ENCODE measurements around the gene UNC93B1.
A peak's percentile ranks its signal among the peaks of the same experiment; 100 is the strongest.
"Not testable (repeated sequence)": the region's sequence is repeated elsewhere in the genome, so short reads cannot be mapped to it uniquely, and the experiment has no call there.

UNC93B1 gene

DNA sequence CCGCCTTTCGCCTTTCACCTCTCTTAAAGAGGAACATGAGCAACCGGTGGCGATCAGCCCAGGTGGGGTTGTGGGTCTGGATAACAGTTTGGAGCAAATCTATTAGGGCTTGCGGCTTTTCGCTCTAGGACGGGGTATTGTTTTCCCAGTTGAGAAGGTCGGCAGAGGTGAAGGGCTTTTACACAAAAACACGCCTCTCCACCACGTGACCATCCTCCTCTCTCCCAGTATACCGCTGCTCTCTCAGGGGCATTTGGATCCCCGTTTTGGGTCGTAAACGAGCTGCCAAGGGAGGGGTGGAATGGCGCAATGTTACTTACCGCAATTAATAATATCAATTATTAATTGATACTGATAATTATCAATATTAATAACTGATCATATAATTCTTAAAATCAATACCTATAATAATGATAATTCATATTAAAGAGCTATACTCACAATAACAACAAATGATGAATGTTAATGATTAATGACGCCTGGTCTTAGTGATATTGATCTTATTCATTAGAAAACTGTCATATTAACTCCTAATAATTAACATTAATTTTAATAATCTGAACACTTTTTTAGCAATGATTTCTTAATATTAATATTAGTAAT, 21.5 kb downstream of the UNC93B1 start:
- DNase-seq, result not testable (repeated sequence)

DNA sequence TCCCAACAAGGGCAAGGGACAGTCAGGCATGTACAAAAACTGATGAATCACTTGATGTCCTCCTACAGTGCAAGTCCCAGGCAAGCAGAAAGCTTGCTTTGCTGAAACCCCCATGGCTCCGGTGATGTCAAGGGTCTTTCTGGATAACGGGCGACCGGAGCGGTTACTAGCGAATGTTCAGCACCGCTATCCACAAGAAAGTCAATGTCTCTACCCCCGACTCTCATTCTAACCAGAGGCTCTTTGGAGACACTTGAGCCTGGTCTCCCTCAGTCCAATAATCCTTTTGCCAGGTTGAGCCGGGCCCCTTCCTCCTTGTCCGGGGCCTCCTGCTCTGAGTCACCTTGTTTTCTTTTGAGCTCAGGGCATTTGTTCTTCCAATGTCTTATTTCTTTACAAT, 22.7 kb downstream of the UNC93B1 start:
- not testable (repeated sequence) for DNase-seq

DNA sequence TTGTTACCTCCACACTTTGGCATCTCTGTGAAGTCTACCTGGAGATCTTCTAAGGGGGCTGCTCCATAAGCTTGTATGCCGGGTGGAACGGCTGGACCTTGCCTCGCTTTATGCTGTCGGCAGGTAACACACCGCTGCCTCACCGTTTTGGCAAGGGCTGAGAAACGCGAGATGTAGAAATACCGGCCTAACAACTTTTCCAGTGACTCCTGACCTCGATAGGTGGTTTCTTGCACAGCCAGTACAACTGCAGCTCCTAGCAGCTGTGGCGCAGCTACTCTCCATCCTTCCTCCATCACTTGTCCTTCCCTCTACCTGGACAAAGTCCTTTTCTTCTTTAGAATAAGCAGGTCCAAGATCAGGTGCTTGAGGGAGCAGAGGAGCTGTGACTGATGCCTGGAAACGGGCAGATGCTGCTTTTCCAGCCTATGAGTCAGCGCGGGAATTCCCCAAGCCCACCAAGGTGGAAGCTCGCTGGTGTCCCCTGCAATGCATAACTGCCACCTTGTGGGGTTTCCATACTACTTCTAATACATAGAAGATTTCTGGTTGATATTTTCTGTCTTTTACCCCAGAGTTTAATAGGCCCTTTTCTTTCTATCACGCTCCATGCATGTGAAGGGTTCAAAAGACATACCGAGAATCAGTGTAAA, 25.0 kb downstream of the UNC93B1 start:
- DNase-seq, result not testable (repeated sequence)

DNA sequence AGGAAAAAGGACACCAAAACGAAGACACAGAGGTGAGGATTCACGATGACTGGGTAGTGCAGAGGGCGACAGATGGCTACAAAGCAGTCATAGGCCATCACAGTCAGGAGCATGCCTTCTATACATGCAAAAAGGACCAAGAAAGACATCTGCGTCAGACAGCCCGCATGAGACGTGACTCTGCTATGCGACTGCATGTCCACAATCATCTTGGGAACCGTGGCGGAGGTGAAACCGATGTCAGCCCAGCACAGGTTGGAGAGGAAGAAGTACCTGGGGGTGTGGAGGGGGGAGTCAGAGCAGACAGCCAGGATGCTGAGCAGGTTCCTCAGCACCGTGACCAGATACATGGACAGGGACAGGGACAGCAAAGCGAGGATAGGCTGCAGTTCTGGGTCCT, 29.2 kb downstream of the UNC93B1 start:
- DNase-seq, result not testable (repeated sequence)

DNA sequence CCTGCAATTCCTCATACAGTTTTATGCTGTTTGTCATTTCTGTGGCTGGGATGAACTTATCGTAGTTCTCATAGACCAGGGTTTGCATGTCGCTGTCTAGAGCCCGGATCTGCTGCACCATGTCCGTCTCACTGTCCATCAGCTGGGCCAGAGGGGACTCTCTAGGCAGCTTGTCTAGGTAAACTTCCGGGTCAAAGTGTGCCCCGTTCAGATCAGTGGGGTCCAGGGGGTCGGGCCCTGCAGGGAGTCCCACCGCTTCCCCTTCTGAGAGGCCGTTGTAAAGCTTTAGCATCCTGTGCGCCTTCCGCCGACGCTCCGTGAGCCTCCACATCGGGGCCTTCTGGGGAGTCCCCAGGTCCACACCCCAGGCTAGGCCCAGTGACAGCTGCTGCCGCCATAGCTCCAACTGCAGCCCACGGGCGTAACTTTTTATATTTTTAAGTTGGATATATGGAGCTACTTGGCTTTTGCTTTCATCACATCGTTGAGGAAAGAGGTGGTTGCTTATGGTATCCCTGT, 38.0 kb downstream of the UNC93B1 start:
- not testable (repeated sequence) for DNase-seq

DNA sequence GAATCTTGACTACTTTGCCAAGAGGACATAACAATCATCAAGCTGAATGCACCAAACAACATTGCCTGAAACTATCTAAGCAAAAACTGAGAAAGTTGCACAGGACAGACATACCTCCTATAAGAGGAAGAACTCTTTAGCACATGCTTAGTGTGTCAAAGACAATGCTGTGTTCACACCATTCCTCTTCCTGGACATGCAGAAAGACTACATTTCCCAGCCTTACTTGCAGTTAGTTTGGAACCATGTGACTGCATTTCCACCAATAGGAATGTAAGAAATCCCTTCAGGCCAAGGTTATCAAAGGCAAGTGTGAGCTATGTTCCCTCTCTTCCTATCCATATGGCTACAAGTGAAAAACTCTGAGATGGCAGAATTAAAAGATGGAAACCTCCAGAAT, 39.2 kb downstream of the UNC93B1 start:
- not testable (repeated sequence) for DNase-seq

DNA sequence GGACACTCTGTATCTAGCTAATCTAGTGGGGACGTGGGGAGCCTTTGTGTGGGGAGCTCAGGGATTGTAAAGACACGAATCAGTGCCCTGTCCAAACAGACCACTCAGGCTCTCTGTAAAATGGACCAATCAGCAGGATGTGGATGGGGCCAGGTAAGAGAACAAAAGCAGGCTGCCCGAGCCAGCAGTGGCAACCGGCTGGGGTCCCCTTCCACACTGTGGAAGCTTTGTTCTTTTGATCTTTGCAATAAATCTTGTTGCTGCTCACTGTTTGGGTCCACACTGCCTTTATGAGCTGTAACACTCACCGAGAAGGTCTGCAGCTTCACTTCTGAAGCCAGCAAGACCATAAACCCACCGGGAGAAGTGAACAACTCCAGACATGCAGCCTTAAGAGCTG, 40.0 kb downstream of the UNC93B1 start:
- DNase-seq, result not testable (repeated sequence)

DNA sequence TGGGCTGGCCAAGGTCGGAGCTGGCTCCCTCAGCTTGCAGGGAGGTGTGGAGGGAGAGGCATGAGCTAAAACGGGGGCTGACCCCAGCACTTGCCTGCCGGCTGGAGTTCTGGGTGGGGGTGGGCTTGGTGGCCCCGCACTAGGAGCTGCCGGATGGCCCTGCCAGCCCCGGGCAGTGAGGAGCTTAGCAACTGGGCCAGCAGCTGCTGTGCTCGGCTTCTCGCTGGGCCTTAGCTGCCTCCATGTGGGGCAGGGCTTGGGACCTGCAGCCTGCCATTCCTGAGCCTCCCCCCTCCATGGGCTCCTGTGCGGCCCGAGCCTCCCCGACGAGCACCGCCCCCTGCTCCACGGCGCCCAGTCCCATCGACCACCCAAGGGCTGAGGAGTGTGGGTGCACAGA, 40.7 kb downstream of the UNC93B1 start:
- not testable (repeated sequence) for DNase-seq

DNA sequence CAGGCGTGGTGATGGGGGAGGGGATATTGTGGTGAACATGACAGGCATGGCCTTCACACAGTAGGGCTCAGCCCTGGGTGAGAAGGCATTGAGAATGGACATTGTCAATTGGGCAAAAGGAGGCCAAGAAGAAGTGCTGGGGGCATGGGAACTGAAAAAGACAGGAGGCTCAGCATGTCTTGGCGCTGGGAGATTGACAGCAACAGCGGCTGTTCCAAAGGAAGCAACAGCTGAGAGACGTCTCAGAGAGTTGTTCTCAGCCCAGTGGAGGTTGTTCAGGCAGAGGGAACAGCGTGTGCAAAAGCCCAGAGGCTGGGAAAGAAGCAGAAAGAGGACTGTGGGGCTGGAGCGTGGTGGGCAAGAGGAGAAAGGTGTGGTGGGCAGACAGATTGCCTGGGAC, 47.7 kb downstream of the UNC93B1 start:
- not testable (repeated sequence) for DNase-seq

DNA sequence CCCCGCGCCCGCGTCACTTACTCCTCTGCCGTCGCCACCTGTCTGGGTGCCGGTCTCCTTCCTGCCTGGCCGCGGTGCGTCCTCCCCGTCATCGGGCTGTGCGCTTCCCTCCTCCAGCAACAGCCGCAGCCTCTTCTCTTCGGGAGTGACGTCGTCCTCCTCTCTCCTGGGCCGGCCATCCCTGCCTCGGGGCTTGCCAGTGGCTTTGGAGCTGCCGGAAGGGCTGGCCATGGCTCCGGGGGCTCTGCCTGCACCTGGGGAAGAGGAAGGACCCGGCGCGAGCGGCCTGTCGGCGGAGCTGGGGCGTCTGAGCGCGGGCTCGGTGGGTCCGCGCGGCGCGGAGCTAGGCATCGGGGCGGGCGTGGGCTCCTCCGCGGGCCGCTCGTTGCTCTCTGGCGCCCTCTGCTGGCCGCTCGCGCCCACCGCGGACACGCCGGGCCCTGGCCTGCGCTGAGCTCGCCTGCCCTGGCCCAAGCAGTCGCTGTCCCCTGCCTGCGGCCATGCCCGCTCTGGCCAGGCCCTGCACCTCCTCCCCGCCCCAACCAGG, 48.4 kb downstream of the UNC93B1 start:
- peak; percentile 81 for DNase-seq

DNA sequence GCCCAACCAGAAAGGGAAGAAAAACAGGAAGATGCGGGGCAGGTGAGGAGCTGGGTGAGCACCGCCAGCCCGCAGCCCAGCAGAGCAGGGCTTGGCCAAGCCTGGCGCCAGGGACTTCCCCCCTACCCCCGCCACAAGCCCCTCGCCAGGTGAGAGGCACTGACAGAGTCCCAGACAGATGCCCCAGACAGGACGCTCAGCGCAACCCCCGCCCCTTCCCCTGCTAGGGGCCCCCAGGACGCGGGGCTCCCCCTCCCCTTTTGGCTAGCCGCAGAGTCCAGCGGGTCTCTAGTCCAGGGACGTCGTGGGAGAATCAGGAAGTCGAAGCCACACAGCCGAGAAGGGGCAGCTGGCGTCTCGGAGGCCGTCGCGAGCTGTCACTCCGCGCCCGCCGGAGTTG, 48.9 kb downstream of the UNC93B1 start:
- not testable (repeated sequence) for DNase-seq

DNA sequence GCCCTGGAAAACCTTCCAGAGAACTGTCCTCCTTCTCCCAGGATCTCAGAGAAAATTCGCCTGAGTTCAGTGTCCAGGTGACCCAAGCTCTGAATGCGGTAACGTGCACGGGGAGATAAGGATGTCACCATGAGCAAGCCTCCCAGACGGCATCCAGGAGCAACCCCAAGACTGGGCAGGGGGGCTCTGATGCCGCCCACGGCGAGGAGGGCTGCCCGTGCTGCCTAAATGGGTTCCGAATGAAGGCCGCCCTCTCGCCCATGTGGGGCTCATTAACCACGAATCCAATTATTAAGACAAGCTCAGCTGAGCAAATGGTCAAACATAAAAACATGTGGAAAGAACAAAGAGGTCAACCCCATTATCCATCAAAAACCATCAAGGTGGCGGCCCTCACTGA, 49.6 kb downstream of the UNC93B1 start:
- DNase-seq, result not testable (repeated sequence)

DNA sequence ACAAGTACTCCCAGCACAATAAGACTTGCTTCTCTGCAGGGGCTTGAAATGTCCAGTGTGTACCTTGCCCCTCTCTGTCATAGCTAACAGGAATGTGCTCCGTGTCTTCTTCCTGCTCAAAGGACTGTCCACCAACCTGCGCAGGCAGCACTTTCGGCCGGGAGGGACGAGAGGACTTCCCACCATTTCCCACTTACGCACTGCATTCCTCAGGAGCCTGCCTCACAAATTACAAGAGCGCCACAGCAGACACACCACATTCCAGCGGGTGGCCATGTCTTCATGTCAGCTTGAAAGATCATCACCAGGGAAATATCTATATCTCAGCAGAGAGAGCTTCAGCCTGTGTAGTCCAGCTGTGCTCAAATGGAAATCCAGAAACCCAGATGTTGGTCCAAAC, 53.2 kb downstream of the UNC93B1 start:
- not testable (repeated sequence) for DNase-seq

DNA sequence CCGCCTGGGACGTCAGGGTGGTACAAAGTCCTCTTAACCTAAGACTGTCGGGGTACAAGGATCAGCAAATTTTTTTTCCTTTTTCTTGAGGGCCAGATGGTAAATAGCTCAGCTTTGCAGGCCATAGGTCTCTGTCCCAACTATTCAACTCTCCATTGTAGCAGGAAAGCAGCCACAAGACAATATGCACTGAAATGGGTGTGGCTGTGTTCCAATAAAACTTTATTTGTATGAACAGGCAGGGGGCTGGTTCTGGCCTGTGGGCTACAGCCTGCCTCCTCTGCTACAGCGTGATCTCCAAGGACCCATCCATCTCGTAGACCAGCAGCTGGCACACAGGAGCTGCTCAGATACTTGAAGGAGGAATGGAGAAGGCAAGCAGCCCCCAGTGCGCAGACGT, 56.1 kb downstream of the UNC93B1 start:
- DNase-seq, result not testable (repeated sequence)

DNA sequence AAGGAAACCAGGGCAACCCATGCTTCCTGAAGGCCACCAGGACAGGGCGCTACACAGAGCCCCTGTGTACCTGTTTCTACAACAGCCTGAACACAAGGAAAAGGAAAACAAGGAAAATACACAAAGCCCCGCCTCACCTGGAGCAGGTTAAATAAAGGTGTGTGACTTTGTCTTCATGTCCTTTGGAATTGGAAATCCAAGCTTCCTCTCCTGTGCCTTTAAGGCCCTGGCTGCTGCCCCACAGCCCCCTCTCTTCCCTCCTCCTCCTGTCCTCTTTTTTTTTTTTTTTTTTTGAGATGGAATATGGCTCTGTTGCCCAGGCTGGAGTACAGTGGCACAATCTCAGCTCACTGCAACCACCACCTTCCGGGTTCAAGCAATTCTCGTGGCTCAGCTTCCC, 57.5 kb downstream of the UNC93B1 start:
- not testable (repeated sequence) for DNase-seq

DNA sequence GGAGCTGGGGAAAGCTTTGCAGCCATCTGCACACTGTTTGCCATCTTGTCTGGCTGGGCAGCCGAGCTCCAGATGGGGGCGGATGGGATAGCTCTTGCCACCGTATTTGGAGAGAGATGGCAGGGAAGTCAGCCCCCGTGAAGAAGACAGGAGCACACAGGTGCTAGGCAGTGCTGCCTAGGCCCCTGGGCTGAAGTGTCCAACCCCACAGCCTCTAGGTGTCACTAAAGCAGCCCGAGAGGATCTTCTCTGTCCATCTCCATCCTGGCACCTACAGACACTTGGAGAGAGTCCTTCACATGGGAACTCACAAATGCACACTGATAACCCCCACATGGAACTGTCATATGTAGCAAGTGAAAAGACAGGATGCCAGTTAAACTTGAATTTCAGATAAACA, 60.5 kb downstream of the UNC93B1 start:
- not testable (repeated sequence) for DNase-seq

All from activated CD4-positive, alpha-beta T cell treated with anti-CD3 and anti-CD28 coated beads, Interleukin-2, amount 50 U/mL, for 48 hours (primary cell).